GM23338 (cell line): ENCODE measurements around the gene IL21. TPM values are rescaled to one million over a fixed set of nuclear protein-coding genes. Genes with fewer than 3 reads are reported as not detected.

Experiments used
- ATAC-seq: fragments of 200-7000 bp; cut with Tn5 transposase; 3 replicates; pipeline ENCODE4 v1.9.1; 2020
- DNase-seq: peaks from one replicate; pipeline ENCODE4 v3.0.0-alpha.2; 2015; ENCODE audit warnings: low spot score
- H2AFZ ChIP-seq: fragments of 200-600 bp; sonication (generic); 2 replicates; pipeline ENCODE4 v1.8.0; 2016; ENCODE audit warnings: antibody characterized with exemption, mild to moderate bottlenecking, moderate library complexity
- H3F3A ChIP-seq: fragments of 200-600 bp; sonication (generic); replicated peaks from 2 replicates; pipeline ENCODE4 v1.8.0; 2017; ENCODE audit warnings: antibody characterized with exemption, mixed run types, low read depth
- H3K27ac ChIP-seq: fragments of 200-600 bp; sonication (generic); 2 replicates; pipeline ENCODE4 v1.6.1; 2016; ENCODE audit warnings: low read depth
- H3K27me3 ChIP-seq: fragments of 200-600 bp; sonication (generic); 2 replicates; pipeline ENCODE4 v1.8.0; 2016; ENCODE audit warnings: mild to moderate bottlenecking, mixed run types, moderate library complexity; ENCODE audit not compliant: insufficient read depth
- H3K36me3 ChIP-seq: fragments of 200-600 bp; sonication (generic); 2 replicates; pipeline ENCODE4 v1.8.0; 2016; ENCODE audit warnings: mild to moderate bottlenecking; ENCODE audit not compliant: insufficient read depth
- H3K4me1 ChIP-seq: fragments of 200-600 bp; sonication (generic); 2 replicates; pipeline ENCODE4 v1.8.0; 2016; ENCODE audit warnings: mild to moderate bottlenecking, moderate library complexity; ENCODE audit not compliant: insufficient read depth
- H3K4me2 ChIP-seq: fragments of 200-600 bp; sonication (generic); 2 replicates; pipeline ENCODE4 v1.7.1; 2017; ENCODE audit warnings: mixed run types
- H3K4me3 ChIP-seq: fragments of 200-600 bp; sonication (generic); 2 replicates; pipeline ENCODE4 v1.6.1; 2016; ENCODE audit warnings: mixed run types
- H3K79me2 ChIP-seq: fragments of 200-600 bp; sonication (generic); replicated peaks from 2 replicates; pipeline ENCODE4 v1.8.0; 2017; ENCODE audit warnings: mild to moderate bottlenecking; ENCODE audit not compliant: insufficient read depth
- H3K9me2 ChIP-seq: fragments of 200-600 bp; sonication (generic); 2 replicates; pipeline ENCODE4 v1.8.0; 2017; ENCODE audit not compliant: insufficient read depth
- H4K20me1 ChIP-seq: fragments of 200-600 bp; sonication (generic); replicated peaks from 2 replicates; pipeline ENCODE4 v1.8.0; 2017; ENCODE audit warnings: mild to moderate bottlenecking; ENCODE audit not compliant: insufficient read depth
- H3K27ac Mint-ChIP-seq: 2 replicates; pipeline ENCODE4 v1.8.0; 2020; ENCODE audit warnings: inconsistent platforms, mild to moderate bottlenecking, moderate library complexity, mixed read lengths
- H3K27me3 Mint-ChIP-seq: 3 replicates; pipeline ENCODE4 v1.8.0; 2022; ENCODE audit warnings: low read depth, mild to moderate bottlenecking, moderate library complexity, mixed read lengths, inconsistent platforms; ENCODE audit not compliant: insufficient read depth, poor library complexity
- H3K36me3 Mint-ChIP-seq: 3 replicates; pipeline ENCODE4 v1.8.0; 2021; ENCODE audit warnings: low read depth, mild to moderate bottlenecking, inconsistent platforms, moderate library complexity, mixed read lengths
- H3K4me1 Mint-ChIP-seq: 3 replicates; pipeline ENCODE4 v1.8.0; 2020; ENCODE audit warnings: mild to moderate bottlenecking, inconsistent platforms, mixed read lengths
- H3K4me3 Mint-ChIP-seq: 3 replicates; pipeline ENCODE4 v1.8.0; 2021; ENCODE audit warnings: moderate library complexity, mild to moderate bottlenecking, inconsistent platforms, mixed read lengths
- H3K9me3 Mint-ChIP-seq: 3 replicates; pipeline ENCODE4 v1.8.0; 2020; ENCODE audit warnings: moderate library complexity, mild to moderate bottlenecking, inconsistent platforms, mixed read lengths
- CTCF ChIP-seq, 2 experiments: fragments of 200-600 bp in 1 of 2; sonication (generic) in 1 of 2; conservative IDR thresholded peaks; 2 replicates each; pipeline versions ENCODE4 v1.5.1 to v1.6.1; 2016 to 2017; ENCODE audit warnings: antibody characterized with exemption in 2 of 2, low read depth in 2 of 2, mild to moderate bottlenecking in 2 of 2, moderate library complexity in 1 of 2
- ETS1 ChIP-seq: IDR thresholded peaks from 2 replicates; pipeline ENCODE4 v1.6.1; 2016; ENCODE audit warnings: antibody characterized with exemption
- NANOG ChIP-seq: IDR thresholded peaks from 2 replicates; pipeline ENCODE4 v1.6.1; 2016; ENCODE audit warnings: antibody characterized with exemption, borderline replicate concordance
- POLR2AphosphoS5 ChIP-seq: IDR thresholded peaks from 2 replicates; pipeline ENCODE4 v1.6.1; 2016; ENCODE audit warnings: antibody characterized with exemption, low read depth
- REST ChIP-seq: IDR thresholded peaks from one replicate; pipeline ENCODE4 v1.6.1; 2018; ENCODE audit warnings: antibody characterized with exemption; ENCODE audit not compliant: unreplicated experiment
- ZNF331 ChIP-seq: fragments of 250-450 bp; sonication (Bioruptor Pico); IDR thresholded peaks from 2 replicates; pipeline ENCODE4 v1.5.0; 2020; ENCODE audit warnings: low read depth, mild to moderate bottlenecking, moderate library complexity
- polyA plus RNA-seq: library from polyadenylated mRNA; unstranded; fragments of >200 nt; fragmentation: Nextera tagmentation; extraction: Ambion mirVana; gene quantifications from 2 replicates; pipeline ENCODE4 v1.2.1, GENCODE V29; 2016
- total RNA-seq: library from RNA; depleted of rRNA; stranded (reverse); fragments of >200 nt; shearing (Covaris generic); gene quantifications from 2 replicates; pipeline ENCODE4 v1.2.3, GENCODE V29; 2014

The IL21 gene
- total and polyA plus RNA-seq, 2 experiments from 2014 or later: not detected

- Mint-ChIP-seq H3K36me3 (no peaks in the 10 kb centered on the region), H3K4me3 (no peak overlapping the region), H3K4me1 (peaks cover 3% of the 10 kb centered on the region; the same call in 2 of the 3 replicates), H3K27ac (no peak overlapping the region), H3K27me3 (no peaks in the 10 kb centered on the region), H3K9me3 (peaks cover 9% of the 10 kb centered on the region; the same call in 2 of the 3 replicates)
- Histone ChIP-seq H3K4me2 (no peak overlapping the region), H3K4me1 (peaks cover 4% of the 10 kb centered on the region; the same call in 1 of the 2 replicates), H3K9me2 (no peaks in the 10 kb centered on the region), H3K27ac (no peak overlapping the region), H3K27me3 (no peaks in the 10 kb centered on the region), H3K4me3 (no peak overlapping the region), H4K20me1 (no peaks in the 10 kb centered on the region), H3K79me2 (no peaks in the 10 kb centered on the region), H3K36me3 (no peaks in the 10 kb centered on the region), H3F3A (no peaks in the 10 kb centered on the region), H2AFZ (peak overlapping the region; percentile 72)
- DNase-seq (no peak), ATAC-seq (no peak)
- no peak for TF ChIP-seq CTCF (conservative IDR thresholded peaks at IDR 0.05; ENCODE audit: low read depth in 2 of 2)
Measured at GRCh38 chr4:122668241-122668640, 47.4 kb upstream of the IL21 start.

- Mint-ChIP-seq H3K36me3 (no peaks in the 10 kb centered on the region), H3K27me3 (no peaks in the 10 kb centered on the region), H3K4me1 (no peaks in the 10 kb centered on the region; the same call in 1 of the 3 replicates), H3K9me3 (peaks cover 9% of the 10 kb centered on the region; the same call in 2 of the 3 replicates), H3K27ac (no peak overlapping the region), H3K4me3 (no peak overlapping the region)
- H3K36me3 ChIP-seq: no peaks in the 10 kb centered on the region
- no peak overlapping the region for H3K27ac ChIP-seq
- H3K4me3 ChIP-seq: no peak overlapping the region
- DNase-seq: no peak
- no peaks in the 10 kb centered on the region for H3K4me1 ChIP-seq
- no peak for TF ChIP-seq ETS1
- TF ChIP-seq REST: no peak
- TF ChIP-seq ZNF331 (CRISPR knock-in tag): no peak
- no peak for TF ChIP-seq NANOG
- no peak for TF ChIP-seq POLR2AphosphoS5
- no peaks in the 10 kb centered on the region for H3F3A ChIP-seq
- no peaks in the 10 kb centered on the region for H4K20me1 ChIP-seq
- no peaks in the 10 kb centered on the region for H3K27me3 ChIP-seq
- no peak overlapping the region for H3K4me2 ChIP-seq
- H3K79me2 ChIP-seq: no peaks in the 10 kb centered on the region
- no peaks in the 10 kb centered on the region for H3K9me2 ChIP-seq
- H2AFZ ChIP-seq: no peak overlapping the region
- no peak for ATAC-seq
Measured at GRCh38 chr4:122666527-122667245, 45.8 kb upstream of the IL21 start.
